ENCODE data around the gene METTL5.

METTL5 gene

GRCh38 chr2:169838743-169839489 is 14.2 kb upstream of the METTL5 start:
- Histone ChIP-seq H3K27me3 (no peaks in the 10 kb centered on the region), H3K27ac (no peak overlapping the region), H3K4me1 (peaks cover 0 to 62% (median 21%) of the 10 kb centered on the region in 4 donors), H3K4me3 (no peak overlapping the region), H3K36me3 (peaks cover 0 to 7% (median 5%) of the 10 kb centered on the region in 3 donors), H3K9me3 (no peaks in the 10 kb centered on the region)
- TF ChIP-seq CTCF (IDR thresholded peaks at IDR 0.05): no peak
- no peak for DNase-seq
- intact Hi-C loops (cut with DNase I; ENCODE audit: low total_unique reads): no loop called here

DNA sequence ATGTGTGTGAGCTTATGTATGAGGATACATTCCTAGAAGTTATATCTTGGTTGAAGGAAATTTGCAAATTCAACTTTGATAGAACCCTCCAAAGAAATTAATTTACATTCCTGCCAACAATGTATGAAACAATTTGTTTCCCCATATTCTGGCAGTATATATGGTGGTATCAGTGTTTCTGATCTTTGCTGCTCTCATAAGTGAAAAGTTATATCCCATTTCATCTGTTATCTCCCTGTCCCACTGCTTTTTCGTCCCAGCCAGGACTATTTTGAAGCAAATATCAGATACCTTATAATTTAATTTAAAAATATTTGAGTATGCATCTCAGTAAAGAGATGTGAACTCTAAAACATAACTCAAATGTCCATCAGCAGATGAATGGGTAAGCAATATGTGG is 9.7 kb upstream of the METTL5 start:
- no peak for TF ChIP-seq CTCF (IDR thresholded peaks at IDR 0.05)
- intact Hi-C loops (cut with DNase I; ENCODE audit: low total_unique reads): no loop called here
- DNase-seq: no peak
- no peaks in the 10 kb centered on the region for H3K27me3 ChIP-seq
- H3K36me3 ChIP-seq: no peaks in the 10 kb centered on the region
- H3K4me3 ChIP-seq: no peak overlapping the region
- no peak overlapping the region for H3K27ac ChIP-seq
- H3K4me1 ChIP-seq: peaks cover 0 to 84% (median 38%) of the 10 kb centered on the region in 4 donors
- no peaks in the 10 kb centered on the region for H3K9me3 ChIP-seq

DNA sequence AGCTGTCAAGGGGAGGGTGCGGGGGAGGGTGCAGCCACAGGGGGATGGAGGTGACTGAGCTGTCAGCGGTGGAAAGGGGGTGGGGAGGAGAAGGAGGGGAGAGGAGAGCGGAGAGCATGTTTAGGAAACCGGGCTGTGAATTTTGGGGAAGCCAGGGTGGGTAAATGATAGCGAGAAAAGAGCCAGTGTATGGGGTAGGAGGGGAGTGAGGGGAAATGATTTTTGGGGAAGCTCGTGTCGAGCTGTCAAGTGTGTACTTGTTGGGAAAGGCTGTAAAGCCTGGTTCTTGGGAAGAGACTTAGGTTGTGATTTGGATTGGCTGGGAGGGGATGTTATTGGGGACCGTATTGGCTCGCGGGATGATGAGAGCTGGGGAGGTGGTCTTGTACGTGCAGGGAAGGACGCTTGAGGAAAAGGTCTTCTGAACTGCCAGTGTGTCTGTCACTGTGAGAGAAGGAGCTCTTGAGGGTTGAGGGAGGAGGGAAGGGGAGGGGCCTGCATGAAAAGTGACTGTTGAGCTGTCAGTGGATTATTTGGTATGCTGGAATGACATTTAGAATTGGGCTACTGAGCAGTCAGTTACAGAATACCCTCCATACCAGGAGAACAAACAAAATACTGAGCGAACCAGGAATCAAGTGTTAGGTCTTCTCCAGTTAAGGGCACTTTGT is 3.6 kb upstream of the METTL5 start:
- TF ChIP-seq CTCF (IDR thresholded peaks at IDR 0.05): no peak
- Histone ChIP-seq H3K27ac (peak overlapping the region; percentile 79 to 83), H3K27me3 (no peaks in the 10 kb centered on the region), H3K36me3 (no peaks in the 10 kb centered on the region), H3K4me1 (peaks cover 0 to 66% (median 42%) of the 10 kb centered on the region in 4 donors), H3K4me3 (peak overlapping the region; percentile 74 to 75), H3K9me3 (no peaks in the 10 kb centered on the region)
- intact Hi-C loops (cut with DNase I; ENCODE audit: low total_unique reads): loop anchor here (5.0 to 10.0 kb wide), 3 partner anchors 99 to 1697 kb away; partner anchors contain the start of gene CYBRD1
- peak; percentile 52 to 79 for DNase-seq

DNA sequence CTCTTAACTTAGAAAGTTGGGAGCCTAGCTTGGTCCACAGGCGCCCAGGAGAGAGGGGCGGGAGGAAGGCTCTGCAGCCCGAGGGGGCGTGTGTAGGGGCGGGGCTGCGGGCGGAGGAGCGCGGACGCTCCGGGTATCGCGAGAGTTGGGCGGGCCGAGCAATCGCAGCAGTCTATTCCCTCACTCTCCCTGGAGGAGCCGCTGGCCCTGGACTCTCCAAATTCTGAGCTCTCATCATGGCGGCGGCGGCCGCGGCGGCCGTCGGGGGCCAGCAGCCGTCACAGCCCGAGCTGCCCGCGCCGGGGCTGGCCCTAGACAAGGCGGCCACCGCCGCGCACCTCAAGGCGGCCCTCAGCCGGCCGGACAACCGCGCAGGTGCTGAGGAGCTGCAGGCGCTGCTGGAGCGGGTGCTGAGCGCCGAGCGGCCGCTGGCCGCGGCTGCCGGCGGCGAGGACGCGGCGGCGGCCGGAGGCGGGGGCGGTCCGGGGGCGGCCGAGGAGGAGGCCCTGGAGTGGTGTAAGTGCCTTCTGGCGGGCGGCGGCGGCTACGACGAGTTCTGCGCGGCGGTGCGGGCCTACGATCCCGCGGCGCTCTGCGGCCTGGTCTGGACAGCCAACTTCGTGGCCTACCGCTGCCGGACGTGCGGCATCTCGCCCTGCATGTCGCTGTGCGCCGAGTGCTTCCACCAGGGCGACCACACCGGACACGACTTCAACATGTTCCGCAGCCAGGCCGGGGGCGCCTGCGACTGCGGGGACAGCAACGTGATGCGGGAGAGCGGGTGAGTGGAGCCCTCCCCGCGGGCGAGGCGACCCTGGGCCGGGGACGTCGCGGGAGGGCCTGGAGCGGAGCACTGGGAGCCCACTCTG is 2.8 kb upstream of the METTL5 start, which contains the start of gene UBR3:
TSS of gene UBR3 (plus strand) at position 183 of the 869 bp plus-strand sequence. CDS start at position 237, 54 bp downstream.
- peak within 1 kb of the TSS; percentile 74 to 75 for H3K4me3 ChIP-seq
- DNase-seq: peak; percentile 92 to 97
- H3K4me1 ChIP-seq: peaks cover 0 to 66% (median 46%) of the 10 kb centered on the region in 4 donors
- intact Hi-C loops (cut with DNase I; ENCODE audit: low total_unique reads): loop anchor here (5.0 to 10.0 kb wide), 3 partner anchors 100 to 1697 kb away; partner anchors contain the start of gene CYBRD1
- peak within 1 kb of the TSS; percentile 79 to 83 for H3K27ac ChIP-seq
- no peaks in the 10 kb centered on the region for H3K9me3 ChIP-seq
- H3K27me3 ChIP-seq: no peaks in the 10 kb centered on the region
- TF ChIP-seq CTCF (IDR thresholded peaks at IDR 0.05): no peak
- no peaks in the 10 kb centered on the region for H3K36me3 ChIP-seq

- intact Hi-C loops (cut with DNase I; ENCODE audit: low total_unique reads): loop anchor here (10.0 kb wide), 1 partner anchor 1701 kb away; the partner anchor contains the start of gene CYBRD1
- H3K9me3 ChIP-seq: no peaks in the 10 kb centered on the region
- TF ChIP-seq CTCF (IDR thresholded peaks at IDR 0.05): no peak
Observed at GRCh38 chr2:169823996-169824372, 721 bp downstream of the METTL5 start.

More at GRCh38 chr2:169823996-169824372, 721 bp downstream of the METTL5 start:
- Histone ChIP-seq H3K4me1 (peaks cover 0 to 64% (median 36%) of the 10 kb centered on the region in 4 donors), H3K36me3 (peaks cover 0 to 9% (median 0%) of the 10 kb centered on the region in 3 donors), H3K27ac (peak overlapping the region; percentile 74 to 81), H3K27me3 (no peaks in the 10 kb centered on the region), H3K4me3 (peak overlapping the region; percentile 72 to 73)
- no peak for DNase-seq

Data from tibial artery (tissue), 4 donors.